K562 (cell line): ENCODE data around the gene ITSN2. TPM values are rescaled to one million over a fixed set of nuclear protein-coding genes. Genes with fewer than 3 reads are reported as not detected.

Source experiments
- ATAC-seq: fragments of 200-7000 bp; cut with Tn5 transposase; 3 replicates; pipeline ENCODE4 v1.9.1; 2020; ENCODE audit warnings: moderate library complexity
- BruUV-seq: library from RNA; stranded (reverse); fragments of 400-500 nt; replicated peaks from 2 replicates; lab custom pipeline; 2021; lab: Mats Ljungman, UMichigan
- CTCF ChIA-PET: fragments of 300-600 bp; formaldehyde crosslinking; extraction: SDS; loops from one replicate; lab custom pipeline; 2021; ENCODE audit warnings: low intra/inter-chr PET ratio; lab: Yijun Ruan, JAX
- POLR2A ChIA-PET: fragments of 300-600, 350-650 bp; sonication (Branson Sonifier 250); formaldehyde crosslinking; extraction: SDS; loops from one replicate; lab custom pipeline; 2021; ENCODE audit warnings: antibody characterized with exemption, inconsistent platforms; lab: Yijun Ruan, JAX
- DNase-seq, 4 experiments: peaks; one replicate each; pipeline versions ENCODE4 v3.0.0 to v3.0.0-alpha.2; 2011 to 2018; ENCODE audit warnings: low spot score in 3 of 4, mixed read lengths in 3 of 4; ENCODE audit errors: extremely low read depth in 1 of 4
- FAIRE-seq: peaks from 2 replicates; lab custom pipeline; 2011; peaks lifted over from hg19 to GRCh38; lab: Jason Lieb, UNC
- H2AFZ ChIP-seq: 2 replicates; pipeline ENCODE4 v1.6.0; 2011; ENCODE audit warnings: low read depth, low read length, control low read depth, inconsistent platforms
- H3K27ac ChIP-seq: fragments of 200-600 bp; 3 replicates; pipeline ENCODE4 v1.8.0; 2011; ENCODE audit warnings: low read depth, mild to moderate bottlenecking, control low read depth, inconsistent platforms, low read length, moderate library complexity, mixed read lengths; ENCODE audit errors: extremely low read depth
- H3K27me3 ChIP-seq, 2 experiments: fragments of 300-600 bp in 1 of 2; 2 replicates in 1 of 2; 3 replicates in 1 of 2; pipeline versions ENCODE4 v1.6.0 to v1.8.0; 2011; ENCODE audit warnings: inconsistent platforms in 2 of 2, low read length in 2 of 2, mild to moderate bottlenecking in 1 of 2, mixed read lengths in 1 of 2, moderate library complexity in 1 of 2; ENCODE audit not compliant: control insufficient read depth in 2 of 2, insufficient read depth in 2 of 2
- H3K36me3 ChIP-seq: fragments of 300-600 bp; 3 replicates; pipeline ENCODE4 v1.8.0; 2011; ENCODE audit warnings: mild to moderate bottlenecking, low read length, inconsistent platforms; ENCODE audit not compliant: control insufficient read depth, insufficient read depth
- H3K4me1 ChIP-seq, 2 experiments: fragments of 200-600 bp in 1 of 2; replicated peaks in 1 of 2; 2 replicates in 1 of 2; 3 replicates in 1 of 2; pipeline versions ENCODE4 v1.5.1 to v1.8.0; 2011; ENCODE audit warnings: inconsistent platforms in 2 of 2, low read length in 2 of 2, mild to moderate bottlenecking in 1 of 2, mixed read lengths in 1 of 2, moderate library complexity in 1 of 2; ENCODE audit not compliant: control insufficient read depth in 2 of 2, insufficient read depth in 2 of 2
- H3K4me2 ChIP-seq: 2 replicates; pipeline ENCODE4 v1.6.1; 2011; ENCODE audit warnings: low read length, control low read depth, inconsistent platforms, mixed read lengths; ENCODE audit not compliant: insufficient read depth
- H3K4me3 ChIP-seq: fragments of 200-600 bp; sonication (generic), shearing (Covaris generic); 2 replicates; pipeline ENCODE4 v1.5.1; 2016; ENCODE audit warnings: control low read depth, inconsistent platforms
- H3K79me2 ChIP-seq: fragments of 200-600 bp; 3 replicates; pipeline ENCODE4 v1.8.0; 2011; ENCODE audit warnings: low read length, inconsistent platforms; ENCODE audit not compliant: control insufficient read depth, insufficient read depth
- H3K9ac ChIP-seq, 2 experiments: 2 replicates each; pipeline versions ENCODE4 v1.6.0 to v1.6.1; 2011; ENCODE audit warnings: low read depth in 2 of 2, low read length in 2 of 2, control low read depth in 1 of 2, inconsistent platforms in 1 of 2, mild to moderate bottlenecking in 1 of 2, mixed read lengths in 1 of 2; ENCODE audit not compliant: insufficient read depth in 1 of 2
- H3K9me1 ChIP-seq: one replicate; pipeline ENCODE4 v1.6.0; 2011; ENCODE audit warnings: inconsistent platforms, mild to moderate bottlenecking, low read length, moderate library complexity; ENCODE audit not compliant: control insufficient read depth, insufficient read depth
- H3K9me3 ChIP-seq: replicated peaks from 2 replicates; pipeline ENCODE4 v1.5.1; 2011; ENCODE audit warnings: low read depth, low read length, inconsistent platforms; ENCODE audit not compliant: control insufficient read depth, insufficient read depth
- H4K20me1 ChIP-seq: replicated peaks from 2 replicates; pipeline ENCODE4 v1.6.1; 2011; ENCODE audit warnings: low read length, inconsistent platforms, mixed read lengths; ENCODE audit not compliant: control insufficient read depth, insufficient read depth
- KHSRP ChIP-seq: fragments of 450-650 bp; IDR thresholded peaks from 2 replicates; pipeline ENCODE4 v1.6.1; 2017
- NR2C2 ChIP-seq, 2 experiments: fragments of 200-800 bp in 1 of 2; sonication (Bioruptor generic) in 1 of 2; sonication (generic) in 1 of 2; formaldehyde crosslinking in 1 of 2; IDR thresholded peaks; 2 replicates each; pipeline versions ENCODE4 v1.6.1 to v1.8.0; 2016 to 2022; ENCODE audit warnings: mild to moderate bottlenecking in 1 of 2, missing compliant biosample characterization in 1 of 2, missing genetic modification characterization in 1 of 2, missing genetic modification reagents in 1 of 2
- SMAD4 ChIP-seq: fragments of 250-450 bp; sonication (Bioruptor Pico); conservative IDR thresholded peaks from 2 replicates; pipeline ENCODE4 v1.8.0; 2021; ENCODE audit warnings: inconsistent platforms, mild to moderate bottlenecking, moderate library complexity
- ZBTB40 ChIP-seq, 2 experiments: fragments of 450-650 bp in 1 of 2; sonication (generic) in 1 of 2; formaldehyde crosslinking in 1 of 2; IDR thresholded peaks; 2 replicates each; pipeline versions ENCODE4 v1.7.1 to v1.9.0; 2016 to 2022; ENCODE audit warnings: inconsistent platforms in 1 of 2, mild to moderate bottlenecking in 1 of 2, missing genetic modification reagents in 1 of 2
- ZC3H4 ChIP-seq: sonication (generic); formaldehyde crosslinking; IDR thresholded peaks from 2 replicates; pipeline ENCODE4 v1.9.0; 2021; ENCODE audit warnings: missing genetic modification reagents, borderline replicate concordance
- WGBS: fragments of 100-300 bp; shearing (Covaris generic); methylation state at CpG from one replicate; pipeline ENCODE4 v1.1.6; 2016; ENCODE audit warnings: low coverage, mixed read lengths; ENCODE audit not compliant: insufficient coverage; ENCODE audit errors: missing lambda C conversion rate; 5-methylcytosine and 5-hydroxymethylcytosine counted together
- in situ Hi-C: fragments of 300-500 bp; cut with MboI; formaldehyde crosslinking; loops from 4 replicates; pipeline ENCODE4 v1.15.0; 2018; ENCODE audit warnings: inconsistent platforms, mixed read lengths
- intact Hi-C: fragments of 100-400 bp; cut with micrococcal nuclease; formaldehyde crosslinking; loops from 2 replicates; pipeline ENCODE4 v1.14.2; 2022
- polyA plus RNA-seq, 8 experiments: library from polyadenylated mRNA; depleted of rRNA in 4 of 8; stranded (reverse) in 5 of 8; unstranded in 3 of 8; fragments of >200 nt; fragmentation: Nextera tagmentation in 2 of 8; fragmentation: Illumina TruSeq in 1 of 8; extraction: Ambion mirVana in 2 of 8; extraction: Trizol in 1 of 8; gene quantifications; 2 replicates each; pipeline versions ENCODE4 v1.2.1 to v1.2.3, GENCODE V29; 2011 to 2014; ENCODE audit warnings: inconsistent platforms in 1 of 8, missing spikeins in 1 of 8
- total RNA-seq, 7 experiments: library from RNA; depleted of rRNA in 6 of 7; stranded (reverse); fragments of >200 nt in 6 of 7; fragmentation: Illumina TruSeq in 2 of 7; extraction: Trizol in 2 of 7; gene quantifications; 2 replicates each; pipeline versions ENCODE4 v1.2.1 to v1.2.3, GENCODE V29; 2011 to 2021; ENCODE audit warnings: low replicate concordance in 1 of 7
- TF ChIP-seq, protein P1 (sequence below): fragments of 250-450 bp; sonication (Bioruptor Pico); IDR thresholded peaks from 2 replicates; pipeline ENCODE4 v1.4.0; 2020

ITSN2 gene
- total and polyA plus RNA-seq, 9 of the 15 experiments (the other 6 are each of a cell fraction or from before 2014, with no cell fraction given): 6.6 to 19.9 (median 15.2) TPM

- POLR2A ChIA-PET: no interaction called here
- CTCF ChIA-PET: no interaction called here
- peak overlapping the region; percentile 11; the same call in 1 of the 2 replicates for H3K4me2 ChIP-seq
- TF ChIP-seq ZC3H4 (CRISPR knock-in tag): no peak
- TF ChIP-seq ZBTB40 (IDR thresholded peaks at IDR 0.05): no peak
- TF ChIP-seq ZBTB40 (CRISPR knock-in tag; IDR thresholded peaks at IDR 0.05): no peak
- no peak for TF ChIP-seq KHSRP
- TF ChIP-seq, protein P1, sequence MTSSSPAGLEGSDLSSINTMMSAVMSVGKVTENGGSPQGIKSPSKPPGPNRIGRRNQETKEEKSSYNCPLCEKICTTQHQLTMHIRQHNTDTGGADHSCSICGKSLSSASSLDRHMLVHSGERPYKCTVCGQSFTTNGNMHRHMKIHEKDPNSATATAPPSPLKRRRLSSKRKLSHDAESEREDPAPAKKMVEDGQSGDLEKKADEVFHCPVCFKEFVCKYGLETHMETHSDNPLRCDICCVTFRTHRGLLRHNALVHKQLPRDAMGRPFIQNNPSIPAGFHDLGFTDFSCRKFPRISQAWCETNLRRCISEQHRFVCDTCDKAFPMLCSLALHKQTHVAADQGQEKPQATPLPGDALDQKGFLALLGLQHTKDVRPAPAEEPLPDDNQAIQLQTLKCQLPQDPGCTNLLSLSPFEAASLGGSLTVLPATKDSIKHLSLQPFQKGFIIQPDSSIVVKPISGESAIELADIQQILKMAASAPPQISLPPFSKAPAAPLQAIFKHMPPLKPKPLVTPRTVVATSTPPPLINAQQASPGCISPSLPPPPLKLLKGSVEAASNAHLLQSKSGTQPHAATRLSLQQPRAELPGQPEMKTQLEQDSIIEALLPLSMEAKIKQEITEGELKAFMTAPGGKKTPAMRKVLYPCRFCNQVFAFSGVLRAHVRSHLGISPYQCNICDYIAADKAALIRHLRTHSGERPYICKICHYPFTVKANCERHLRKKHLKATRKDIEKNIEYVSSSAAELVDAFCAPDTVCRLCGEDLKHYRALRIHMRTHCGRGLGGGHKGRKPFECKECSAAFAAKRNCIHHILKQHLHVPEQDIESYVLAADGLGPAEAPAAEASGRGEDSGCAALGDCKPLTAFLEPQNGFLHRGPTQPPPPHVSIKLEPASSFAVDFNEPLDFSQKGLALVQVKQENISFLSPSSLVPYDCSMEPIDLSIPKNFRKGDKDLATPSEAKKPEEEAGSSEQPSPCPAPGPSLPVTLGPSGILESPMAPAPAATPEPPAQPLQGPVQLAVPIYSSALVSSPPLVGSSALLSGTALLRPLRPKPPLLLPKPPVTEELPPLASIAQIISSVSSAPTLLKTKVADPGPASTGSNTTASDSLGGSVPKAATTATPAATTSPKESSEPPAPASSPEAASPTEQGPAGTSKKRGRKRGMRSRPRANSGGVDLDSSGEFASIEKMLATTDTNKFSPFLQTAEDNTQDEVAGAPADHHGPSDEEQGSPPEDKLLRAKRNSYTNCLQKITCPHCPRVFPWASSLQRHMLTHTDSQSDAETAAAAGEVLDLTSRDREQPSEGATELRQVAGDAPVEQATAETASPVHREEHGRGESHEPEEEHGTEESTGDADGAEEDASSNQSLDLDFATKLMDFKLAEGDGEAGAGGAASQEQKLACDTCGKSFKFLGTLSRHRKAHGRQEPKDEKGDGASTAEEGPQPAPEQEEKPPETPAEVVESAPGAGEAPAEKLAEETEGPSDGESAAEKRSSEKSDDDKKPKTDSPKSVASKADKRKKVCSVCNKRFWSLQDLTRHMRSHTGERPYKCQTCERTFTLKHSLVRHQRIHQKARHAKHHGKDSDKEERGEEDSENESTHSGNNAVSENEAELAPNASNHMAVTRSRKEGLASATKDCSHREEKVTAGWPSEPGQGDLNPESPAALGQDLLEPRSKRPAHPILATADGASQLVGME: no peak
- 0 out of 2 replicates have a peak, but pooled peaks have one; percentile 27 for TF ChIP-seq SMAD4 (CRISPR knock-in tag)
- no peak for TF ChIP-seq NR2C2 (CRISPR knock-in tag; IDR thresholded peaks at IDR 0.05)
- TF ChIP-seq NR2C2 (tag; IDR thresholded peaks at IDR 0.05): peak; percentile 41; the same call in 1 of the 2 replicates
Observed at GRCh38 chr2:24365051-24365450, 4.7 kb upstream of the ITSN2 start.

More at GRCh38 chr2:24365051-24365450, 4.7 kb upstream of the ITSN2 start:
- FAIRE-seq (peak; percentile 80), DNase-seq (peak in 3 of 4 experiments; percentile 26 to 67 (median 46)), ATAC-seq (peak; percentile 62)
- Histone ChIP-seq H3K27ac (no peak overlapping the region), H4K20me1 (no peaks in the 10 kb centered on the region), H3K9me1 (no peaks in the 10 kb centered on the region), H3K9ac (0 out of 4 replicates have a peak overlapping the region, but pooled peaks of 1 of the 2 experiments have one; percentile 0), H3K9me3 (no peaks in the 10 kb centered on the region), H3K4me3 (no peak overlapping the region), H3K27me3 (no peaks in the 10 kb centered on the region), H2AFZ (peak overlapping the region; percentile 37), H3K36me3 (no peaks in the 10 kb centered on the region), H3K79me2 (no peaks in the 10 kb centered on the region; the same call in 2 of the 3 replicates), H3K4me1 (peaks cover 15 to 17% of the 10 kb centered on the region in 2 experiments)
- in situ Hi-C loops (no loop called here), intact Hi-C loops (no loop called here)
- BruUV-seq: no TSS peak
- WGBS: 15% methylated on average over 7 of the region's 7 CpGs
